ENCODE results near the gene ECT2L.

GRCh38 chr6:138856654-138857053 lies 60.8 kb downstream of the ECT2L start:
- TF ChIP-seq RAD21 (conservative IDR thresholded peaks at IDR 0.05 in 1 of 2, IDR thresholded peaks at IDR 0.05 in 1 of 2) (no peak), USF2 (IDR thresholded peaks at IDR 0.05) (no peak), PBX3 (IDR thresholded peaks at IDR 0.05) (no peak)

Measured in A549 (cell line).